ENCODE results near the gene SLC9A4. TPM values are rescaled to one million over a fixed set of nuclear protein-coding genes. Genes with fewer than 3 reads are reported as not detected.
A peak's percentile ranks its signal among the peaks of the same experiment; 100 is the strongest.

The SLC9A4 gene
- total RNA-seq, 2 experiments from 2014 or later, result 0.11 TPM; not detected in 1

Small RNA genes lying within 50 kb of the gene (microRNA-seq; reads per million reads assigned to microRNA genes)
- gene MIR4772 (ENCODE audit: borderline replicate concordance), result 13.0 reads per million, percentile 35 among the genes with 10 or more reads in this experiment

Other genes starting within 250 kb of the SLC9A4 start
- under 1 TPM; 0.26 to 0.27 TPM for gene IL1RL1, start 161.7 kb upstream of the SLC9A4 start, total RNA-seq
- gene IL18R1, start 117.4 kb upstream of the SLC9A4 start, total RNA-seq, result 10 to 100 TPM; 22.4 to 23.4 TPM
- gene IL18RAP, start 50.1 kb upstream of the SLC9A4 start, total RNA-seq, result 1 to 10 TPM; 6.8 to 7.4 TPM
- gene SLC9A2, start 146.3 kb downstream of the SLC9A4 start, total RNA-seq, result under 1 TPM; 0.04 to 0.07 TPM